HS-5 (cell line): Measurements from ENCODE around the gene CTNNA2.

Source experiments
- DNase-seq: peaks from one replicate; pipeline ENCODE4 v3.0.0-alpha.2; 2012; ENCODE audit warnings: low read depth

CTNNA2 gene

GRCh38 chr2:79789811-79790210 is 277.0 kb downstream of the CTNNA2 start:
- DNase-seq = no peak

- DNase-seq = no peak
Measured at GRCh38 chr2:79792090-79792489, 279.2 kb downstream of the CTNNA2 start.

GRCh38 chr2:79793006-79793405 is 280.2 kb downstream of the CTNNA2 start:
- DNase-seq = no peak

DNA sequence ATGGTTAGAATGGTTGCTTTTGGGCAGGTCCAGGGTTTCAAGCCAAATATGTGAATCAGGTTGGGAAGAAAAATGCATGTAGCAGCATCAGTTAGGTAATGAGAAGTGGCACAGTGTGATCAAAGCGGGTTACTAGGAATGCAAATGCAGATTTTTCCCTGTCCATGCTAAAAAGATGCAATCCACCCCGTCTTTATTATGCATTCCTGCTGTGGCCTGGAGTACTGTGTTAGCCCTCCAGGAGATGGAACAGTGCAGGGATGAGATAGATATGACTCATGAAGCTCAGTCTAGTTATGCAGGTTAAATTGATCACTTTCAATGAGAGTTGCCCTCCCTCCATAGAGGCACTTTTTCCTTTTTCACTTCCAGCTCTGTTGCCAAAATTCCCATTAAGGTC is 283.8 kb downstream of the CTNNA2 start:
- DNase-seq = peak; percentile 3

DNA sequence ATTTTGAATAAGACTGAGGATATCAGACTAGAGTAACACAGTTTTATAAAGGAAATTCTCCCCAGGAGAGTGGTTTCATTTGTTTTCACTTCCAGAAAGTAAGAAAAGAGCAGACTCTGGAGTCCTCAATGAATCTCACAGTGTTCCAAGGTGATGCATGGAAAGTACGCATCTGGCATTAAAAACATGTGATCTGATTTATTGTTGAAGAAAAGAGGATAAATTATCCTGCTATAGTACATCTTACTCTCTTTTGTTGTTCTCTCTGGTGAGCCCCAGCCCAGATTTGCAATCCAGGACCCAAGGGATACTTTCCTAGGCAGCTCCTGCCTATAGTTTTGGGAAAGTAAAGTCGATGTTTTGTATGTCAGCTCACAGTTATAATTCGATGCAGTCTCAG is 285.9 kb downstream of the CTNNA2 start:
- no peak for DNase-seq

- no peak for DNase-seq
Measured at GRCh38 chr2:79799729-79800128, 286.9 kb downstream of the CTNNA2 start.

DNA sequence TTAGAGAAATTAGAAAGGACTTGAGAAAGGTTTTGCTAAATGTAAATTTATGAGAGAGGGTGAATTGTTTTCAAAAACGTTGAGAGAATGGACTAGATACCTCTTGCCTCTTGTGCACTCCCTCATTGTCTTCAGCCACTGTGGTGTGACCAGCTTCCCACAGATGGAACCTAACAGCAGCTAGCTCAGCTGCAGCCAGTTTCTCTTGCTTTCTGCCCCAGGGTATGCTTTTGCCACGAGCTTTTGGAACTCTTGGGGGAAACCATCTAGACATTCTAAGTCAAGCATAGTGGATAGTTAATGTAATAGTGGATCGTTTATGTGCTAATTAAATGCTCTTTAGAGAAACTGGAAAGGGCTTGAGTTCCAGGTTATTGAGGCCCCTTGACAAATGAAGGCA is 288.2 kb downstream of the CTNNA2 start:
- no peak for DNase-seq

- no peak for DNase-seq
Measured at GRCh38 chr2:79817288-79817687, 304.4 kb downstream of the CTNNA2 start.

DNA sequence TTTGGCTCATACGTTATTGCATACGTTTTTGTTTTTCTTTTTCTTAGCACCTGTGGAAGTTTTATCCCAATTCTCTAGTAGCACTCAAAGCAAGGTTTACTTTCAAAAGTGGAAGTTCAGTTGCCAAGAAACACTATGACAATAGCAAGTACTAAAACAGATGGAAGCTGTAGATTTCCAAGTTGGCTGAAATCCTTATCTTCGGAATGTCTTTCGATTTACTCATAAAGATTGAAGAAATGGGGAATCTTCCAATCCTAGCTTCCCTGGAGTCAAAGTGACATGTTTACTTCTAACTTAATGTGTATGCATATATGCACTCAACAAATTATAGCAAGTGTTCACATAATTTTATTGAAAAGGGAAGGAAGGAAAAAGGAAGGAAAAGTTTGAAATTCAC is 307.4 kb downstream of the CTNNA2 start:
- DNase-seq = no peak

- no peak for DNase-seq
Measured at GRCh38 chr2:79822136-79822535, 309.3 kb downstream of the CTNNA2 start.

GRCh38 chr2:79824086-79824786 is 311.4 kb downstream of the CTNNA2 start:
- DNase-seq = peak; percentile 14

DNA sequence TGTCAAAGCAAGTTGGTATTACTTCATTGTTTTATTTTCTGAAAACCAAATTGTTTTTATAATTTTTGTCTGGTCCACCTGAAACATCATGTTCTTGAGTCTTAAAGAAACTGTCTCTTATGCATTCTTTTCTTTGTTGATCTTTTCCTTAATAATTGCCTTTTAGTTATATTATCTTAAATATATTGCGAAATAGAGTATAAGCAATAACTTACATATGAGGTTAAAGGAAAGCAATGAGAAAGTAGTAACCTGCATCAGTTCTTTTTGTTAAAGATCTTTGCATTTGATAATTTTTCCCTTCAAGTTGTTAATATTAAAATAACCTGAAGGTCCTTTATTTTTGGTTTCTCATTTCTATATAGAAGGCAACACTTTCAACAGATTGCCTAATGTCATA is 315.0 kb downstream of the CTNNA2 start:
- no peak for DNase-seq

- no peak for DNase-seq
Measured at GRCh38 chr2:79830501-79830900, 317.6 kb downstream of the CTNNA2 start.

DNA sequence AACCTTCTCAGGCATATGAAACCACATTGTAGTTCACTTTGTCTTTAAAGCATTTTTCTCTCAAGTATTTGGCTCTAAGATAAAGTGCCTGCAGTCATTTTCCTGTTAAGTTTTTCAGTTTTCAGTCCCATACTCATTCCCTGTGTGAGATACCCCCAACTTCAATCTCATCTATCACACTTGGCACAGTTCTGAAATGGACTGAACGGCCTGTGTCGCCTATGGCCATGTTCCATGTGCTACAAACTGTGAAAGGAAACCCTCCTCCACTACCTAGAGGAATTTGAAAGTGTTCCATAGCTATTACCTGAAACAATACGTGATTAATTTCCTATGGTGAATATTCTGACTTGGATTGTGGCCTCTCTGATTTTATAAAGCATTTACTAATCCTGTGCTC is 319.1 kb downstream of the CTNNA2 start:
- no peak for DNase-seq

GRCh38 chr2:79832511-79833234 is 319.8 kb downstream of the CTNNA2 start:
- DNase-seq = peak; percentile 14

DNA sequence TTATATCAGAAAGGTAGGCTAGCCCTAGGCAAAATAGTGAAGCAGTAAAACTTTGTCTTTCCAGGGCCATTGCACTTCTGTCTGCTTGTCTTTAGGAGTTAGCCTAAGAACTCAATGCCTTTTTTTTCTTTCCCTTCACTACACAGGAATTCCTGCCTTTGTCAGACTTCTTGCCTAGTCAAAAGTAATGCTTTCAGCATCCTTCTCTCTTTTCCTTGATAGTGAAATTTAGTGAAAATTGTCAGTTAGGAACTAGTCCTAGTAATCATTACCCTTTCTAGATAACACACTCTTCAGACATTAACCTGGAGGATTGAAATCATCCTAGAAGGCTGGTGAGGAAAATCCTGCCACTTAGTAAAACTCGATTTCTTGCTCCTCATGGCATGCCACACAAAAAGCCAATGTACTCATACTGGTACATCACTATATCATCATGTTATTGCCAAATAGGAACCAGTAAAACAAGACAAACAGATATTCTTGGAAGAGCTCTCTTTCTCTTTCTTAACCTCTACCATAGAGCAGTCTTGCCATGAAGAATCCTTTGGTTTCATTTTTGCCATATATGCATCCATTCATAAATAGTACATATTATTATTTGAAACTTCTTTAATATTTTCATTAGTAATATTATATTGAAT is 320.5 kb downstream of the CTNNA2 start:
- DNase-seq = no peak

DNA sequence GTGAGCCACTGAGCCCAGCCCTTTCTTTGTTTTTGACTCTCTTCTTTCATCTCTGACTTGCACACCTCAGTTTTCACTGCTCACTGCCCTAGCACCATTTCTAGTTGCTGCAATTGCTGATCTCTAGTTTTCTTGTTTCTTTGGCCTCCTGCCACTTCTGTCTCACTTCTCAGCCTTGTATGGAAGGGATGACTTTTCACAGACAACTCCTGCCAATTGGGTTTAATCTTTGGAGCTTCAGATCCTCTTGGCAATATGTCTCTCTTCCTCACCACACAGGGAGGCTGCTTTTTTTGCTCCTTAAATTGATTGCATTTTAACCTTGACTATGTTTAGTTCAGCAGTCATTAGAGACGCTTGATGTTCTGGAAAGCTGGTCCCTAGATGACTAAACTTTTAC is 323.1 kb downstream of the CTNNA2 start:
- DNase-seq = no peak

DNA sequence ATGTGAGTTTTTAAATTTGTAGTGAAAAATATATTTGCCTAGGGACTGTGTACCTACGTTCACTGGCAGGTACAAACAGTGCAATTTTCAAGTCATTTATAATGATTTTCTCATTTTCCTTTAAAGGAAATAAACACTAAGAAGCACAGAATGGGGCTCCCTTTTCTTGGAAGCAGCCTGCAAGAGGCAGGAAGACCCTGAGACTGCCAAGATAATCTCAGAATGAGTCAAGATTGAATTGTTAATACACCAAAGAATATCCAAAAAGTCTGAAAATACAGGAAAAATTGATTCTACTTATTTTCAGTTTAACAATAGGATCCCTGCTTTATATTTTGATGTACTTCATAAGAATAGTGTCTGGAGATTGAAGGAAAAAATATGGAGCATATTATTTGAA is 331.2 kb downstream of the CTNNA2 start:
- no peak for DNase-seq

GRCh38 chr2:79846878-79847277 is 334.0 kb downstream of the CTNNA2 start:
- no peak for DNase-seq

DNA sequence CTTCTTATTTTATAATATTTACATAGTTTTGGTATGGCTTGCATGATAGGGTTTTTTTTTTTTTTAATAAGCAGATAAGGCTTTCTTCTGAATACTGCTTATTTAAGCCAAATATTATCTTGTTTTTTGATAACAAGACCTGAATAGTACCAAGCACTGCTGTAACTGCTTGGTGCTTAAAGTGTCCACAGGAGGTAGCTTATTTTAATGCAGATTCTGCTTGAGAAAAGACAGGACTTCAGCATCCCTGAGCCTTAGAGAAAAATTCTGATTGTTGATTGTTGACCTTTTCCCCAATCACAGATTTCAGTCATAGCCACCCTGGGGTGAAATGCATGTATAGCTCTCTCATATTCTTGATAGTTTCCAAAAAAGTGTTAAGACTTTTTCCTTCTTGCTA is 336.4 kb downstream of the CTNNA2 start:
- DNase-seq = no peak

DNA sequence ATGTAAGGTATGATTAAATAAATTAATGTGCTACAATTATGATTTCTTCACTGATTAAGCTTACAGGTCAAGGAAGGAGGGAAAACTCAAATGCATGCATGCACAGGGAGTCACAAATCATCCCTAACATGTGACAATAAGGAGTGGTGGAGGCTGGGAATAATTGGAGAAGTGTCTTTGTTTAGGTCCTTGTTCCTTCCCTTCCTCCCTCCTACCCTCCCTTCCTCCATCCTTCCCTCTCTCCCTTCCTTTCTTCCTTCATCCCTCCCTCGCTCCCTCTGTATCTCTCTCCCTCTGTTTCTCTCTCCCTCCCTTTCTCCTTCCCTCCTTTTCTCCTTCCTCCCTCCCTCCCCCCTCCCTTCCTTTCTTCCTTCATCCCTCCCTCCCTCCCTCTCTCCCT is 337.1 kb downstream of the CTNNA2 start:
- no peak for DNase-seq

- DNase-seq = no peak
Measured at GRCh38 chr2:79850912-79851311, 338.1 kb downstream of the CTNNA2 start.

GRCh38 chr2:79855264-79856006 is 342.6 kb downstream of the CTNNA2 start:
- DNase-seq = no peak
